Activated CD4-positive, CD25-positive, alpha-beta regulatory T cell treated with anti-CD3 and anti-CD28 coated beads, Interleukin-2, amount 50 U/mL, for 24 hours (primary cell): ENCODE results near the gene TEPSIN.

Experiments used
- ATAC-seq, 2 donors: fragments of 150-1000 bp; cut with Tn5 transposase; one replicate each; pipeline ENCODE4 v1.10.0; 2021; ENCODE audit warnings: mild to moderate bottlenecking in 1 of 2, moderate library complexity in 1 of 2

Gene TEPSIN

DNA sequence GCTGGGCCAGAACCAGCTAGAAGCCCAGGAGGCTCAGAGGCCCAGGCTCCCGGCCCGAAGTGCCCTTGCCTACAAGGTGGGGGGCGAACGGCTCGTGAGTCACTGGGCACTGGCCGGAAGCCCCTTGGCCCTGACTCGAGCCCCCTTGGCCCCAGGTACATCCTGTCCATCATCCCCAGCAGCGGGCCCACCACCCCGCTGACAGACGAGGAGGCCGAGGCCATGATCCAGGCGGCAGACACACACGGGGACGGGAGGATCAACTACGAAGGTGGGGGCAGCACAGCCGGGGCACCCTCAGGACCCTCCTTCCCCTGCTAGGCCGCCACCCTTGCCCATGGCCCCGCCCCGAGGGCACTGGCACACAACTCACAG is 57.1 kb downstream of the TEPSIN start:
- ATAC-seq: no peak

- ATAC-seq: no peak
These were observed 57.7 kb downstream of the TEPSIN start for GRCh38 chr17:81180836-81181810.

DNA sequence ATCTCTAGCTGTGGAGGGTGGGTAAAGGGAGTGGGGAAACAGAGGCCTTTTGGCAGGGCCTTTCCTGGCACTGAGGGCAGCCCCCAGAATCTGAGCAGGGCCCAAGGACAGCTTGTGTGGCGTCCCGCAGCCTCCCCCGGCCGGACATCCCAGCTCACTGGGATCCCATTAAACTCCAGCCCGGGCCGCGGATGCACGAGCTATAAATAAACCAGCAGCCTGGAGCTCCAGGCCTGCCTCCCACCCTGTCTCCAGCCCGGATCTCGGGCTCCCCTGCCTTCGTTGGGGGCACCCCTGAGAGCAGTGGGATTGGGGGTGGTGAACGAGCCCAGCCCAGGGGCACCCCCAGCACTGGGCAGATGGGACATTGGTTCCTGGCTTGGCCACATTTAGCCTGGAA is 59.0 kb downstream of the TEPSIN start:
- ATAC-seq: no peak

DNA sequence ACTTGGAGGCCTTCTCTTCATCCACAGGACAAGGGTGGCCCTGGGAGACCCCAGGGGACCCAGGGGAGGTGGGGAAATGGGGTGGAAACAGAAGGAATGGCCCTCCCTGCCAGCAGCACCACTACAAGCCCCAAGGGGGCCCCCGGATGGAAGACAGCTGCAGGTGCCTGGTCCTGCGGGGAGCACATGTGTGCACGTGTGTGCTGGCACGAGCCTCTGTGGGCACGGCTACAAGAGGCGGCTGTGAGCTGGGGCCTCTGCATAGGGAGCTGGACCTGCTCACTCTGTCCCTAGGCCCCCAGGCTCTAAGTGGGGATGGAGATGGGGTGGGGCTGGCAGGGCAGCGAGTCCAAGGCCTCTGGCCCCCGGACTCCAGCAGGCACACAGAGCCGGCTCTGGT is 59.6 kb downstream of the TEPSIN start:
- ATAC-seq: no peak
